Bronchial epithelial cell (primary cell): Measurements from ENCODE around the gene ZNF592. TPM values are rescaled to one million over a fixed set of nuclear protein-coding genes. Genes with fewer than 3 reads are reported as not detected.

Source experiments
- DNase-seq: peaks from one replicate; pipeline ENCODE4 v3.0.0-alpha.2; 2010; ENCODE audit warnings: low read depth
- FAIRE-seq: peaks from 2 replicates; lab custom pipeline; 2011; peaks lifted over from hg19 to GRCh38; lab: Jason Lieb, UNC
- H3K27me3 ChIP-seq: 2 replicates; pipeline ENCODE4 v1.5.1; 2011; ENCODE audit warnings: low read length; ENCODE audit not compliant: control insufficient read depth, insufficient read depth
- H3K36me3 ChIP-seq: 2 replicates; pipeline ENCODE4 v1.5.1; 2011; ENCODE audit warnings: low read length; ENCODE audit not compliant: control insufficient read depth, insufficient read depth
- H3K4me3 ChIP-seq: 2 replicates; pipeline ENCODE4 v1.5.1; 2011; ENCODE audit warnings: mild to moderate bottlenecking, low read depth, low read length, control low read depth
- total RNA-seq: library from RNA; depleted of rRNA; stranded (reverse); fragments of >200 nt; gene quantifications from 2 replicates; pipeline ENCODE4 v1.2.1, GENCODE V29; 2014
- TF ChIP-seq, protein P1 (sequence below): IDR thresholded peaks from 2 replicates; pipeline ENCODE4 v1.5.1; 2011; ENCODE audit warnings: mild to moderate bottlenecking, moderate library complexity, low read length, control low read depth, inconsistent platforms; ENCODE audit not compliant: insufficient read depth, severe bottlenecking

Gene ZNF592
- total RNA-seq, 1 donor from 2014 or later: 2.6 TPM

- DNase-seq (no peak), FAIRE-seq (no peak)
- no peaks in the 10 kb centered on the region for H3K27me3 ChIP-seq
- H3K36me3 ChIP-seq: no peaks in the 10 kb centered on the region
- H3K4me3 ChIP-seq: no peak overlapping the region
- TF ChIP-seq, protein P1, sequence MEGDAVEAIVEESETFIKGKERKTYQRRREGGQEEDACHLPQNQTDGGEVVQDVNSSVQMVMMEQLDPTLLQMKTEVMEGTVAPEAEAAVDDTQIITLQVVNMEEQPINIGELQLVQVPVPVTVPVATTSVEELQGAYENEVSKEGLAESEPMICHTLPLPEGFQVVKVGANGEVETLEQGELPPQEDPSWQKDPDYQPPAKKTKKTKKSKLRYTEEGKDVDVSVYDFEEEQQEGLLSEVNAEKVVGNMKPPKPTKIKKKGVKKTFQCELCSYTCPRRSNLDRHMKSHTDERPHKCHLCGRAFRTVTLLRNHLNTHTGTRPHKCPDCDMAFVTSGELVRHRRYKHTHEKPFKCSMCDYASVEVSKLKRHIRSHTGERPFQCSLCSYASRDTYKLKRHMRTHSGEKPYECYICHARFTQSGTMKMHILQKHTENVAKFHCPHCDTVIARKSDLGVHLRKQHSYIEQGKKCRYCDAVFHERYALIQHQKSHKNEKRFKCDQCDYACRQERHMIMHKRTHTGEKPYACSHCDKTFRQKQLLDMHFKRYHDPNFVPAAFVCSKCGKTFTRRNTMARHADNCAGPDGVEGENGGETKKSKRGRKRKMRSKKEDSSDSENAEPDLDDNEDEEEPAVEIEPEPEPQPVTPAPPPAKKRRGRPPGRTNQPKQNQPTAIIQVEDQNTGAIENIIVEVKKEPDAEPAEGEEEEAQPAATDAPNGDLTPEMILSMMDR: no peak
Observed at GRCh38 chr15:84852212-84852611, 103.8 kb downstream of the ZNF592 start.

GRCh38 chr15:84855136-84855535 is 106.7 kb downstream of the ZNF592 start:
- H3K36me3 ChIP-seq: no peaks in the 10 kb centered on the region
- DNase-seq: no peak
- no peak overlapping the region for H3K4me3 ChIP-seq
- FAIRE-seq: no peak
- H3K27me3 ChIP-seq: no peaks in the 10 kb centered on the region
- TF ChIP-seq, protein P1: no peak

DNA sequence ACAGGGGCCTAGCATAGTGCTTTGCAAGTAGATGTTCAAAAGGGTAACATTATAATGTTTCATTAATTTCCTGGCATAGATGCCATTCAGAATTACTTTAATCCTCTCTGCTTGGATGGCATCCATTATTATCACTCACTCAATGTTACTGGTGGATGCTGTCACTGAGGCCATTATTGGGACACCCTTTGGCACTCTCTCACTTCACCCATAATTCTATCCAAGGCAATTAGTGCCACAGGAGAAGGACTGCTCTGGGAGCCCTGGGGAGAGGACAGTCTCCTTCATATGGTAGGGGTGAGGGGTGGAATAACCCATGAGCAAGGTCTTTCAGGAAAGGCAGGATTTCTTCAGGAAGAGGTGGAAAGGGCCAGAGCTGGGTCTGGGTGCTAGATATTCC is 107.4 kb downstream of the ZNF592 start:
- FAIRE-seq: no peak

More for the DNA sequence above, 107.4 kb downstream of the ZNF592 start:
- DNase-seq: no peak
- no peaks in the 10 kb centered on the region for H3K36me3 ChIP-seq
- no peak overlapping the region for H3K4me3 ChIP-seq
- TF ChIP-seq, protein P1: no peak
- H3K27me3 ChIP-seq: no peaks in the 10 kb centered on the region

Other genes starting within 250 kb of the ZNF592 start
- gene ZSCAN2, start 147.6 kb upstream of the ZNF592 start, total RNA-seq: 4.7 and 7.4 TPM in 2 replicates
- 24.0 and 31.0 TPM in 2 replicates for gene WDR73, start 94.3 kb upstream of the ZNF592 start, total RNA-seq
- 1.1 and 1.5 TPM in 2 replicates for gene NMB, start 90.4 kb upstream of the ZNF592 start, total RNA-seq
- gene SEC11A, start 32.5 kb upstream of the ZNF592 start, total RNA-seq: 220 and 247 TPM in 2 replicates
- gene ALPK3, start 68.8 kb downstream of the ZNF592 start, total RNA-seq: 0.26 TPM in 2 replicates
- gene SLC28A1, start 136.1 kb downstream of the ZNF592 start, total RNA-seq: not detected in 2 replicates
- gene PDE8A, start 233.3 kb downstream of the ZNF592 start, total RNA-seq: 11.6 and 17.0 TPM in 2 replicates